ENCODE results near the gene ZNF639.

DNA sequence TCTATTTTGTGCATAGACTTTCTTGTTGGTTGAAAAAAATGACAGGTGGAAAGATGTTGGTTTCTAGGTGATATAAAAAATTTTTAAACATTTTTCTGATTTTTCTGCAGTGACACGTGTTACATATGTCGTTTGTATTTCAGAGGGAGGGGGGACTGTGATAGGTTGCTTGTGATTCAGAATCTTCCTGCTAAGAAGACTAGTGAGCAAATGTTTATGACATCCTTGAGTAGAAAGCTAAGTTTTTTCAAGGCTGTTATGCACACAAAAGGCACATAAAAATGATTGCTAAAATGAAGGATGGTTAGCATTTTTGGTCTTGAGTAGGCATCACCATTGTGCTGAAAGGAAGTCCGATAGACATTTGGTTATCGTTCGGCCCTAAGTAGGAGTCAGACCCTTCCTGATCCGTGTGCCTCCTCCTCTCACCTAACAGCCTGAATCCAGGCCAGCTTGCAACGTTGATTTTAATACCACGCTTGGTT is 1.5 kb downstream of the ZNF639 start:
- TF ChIP-seq, protein P1, sequence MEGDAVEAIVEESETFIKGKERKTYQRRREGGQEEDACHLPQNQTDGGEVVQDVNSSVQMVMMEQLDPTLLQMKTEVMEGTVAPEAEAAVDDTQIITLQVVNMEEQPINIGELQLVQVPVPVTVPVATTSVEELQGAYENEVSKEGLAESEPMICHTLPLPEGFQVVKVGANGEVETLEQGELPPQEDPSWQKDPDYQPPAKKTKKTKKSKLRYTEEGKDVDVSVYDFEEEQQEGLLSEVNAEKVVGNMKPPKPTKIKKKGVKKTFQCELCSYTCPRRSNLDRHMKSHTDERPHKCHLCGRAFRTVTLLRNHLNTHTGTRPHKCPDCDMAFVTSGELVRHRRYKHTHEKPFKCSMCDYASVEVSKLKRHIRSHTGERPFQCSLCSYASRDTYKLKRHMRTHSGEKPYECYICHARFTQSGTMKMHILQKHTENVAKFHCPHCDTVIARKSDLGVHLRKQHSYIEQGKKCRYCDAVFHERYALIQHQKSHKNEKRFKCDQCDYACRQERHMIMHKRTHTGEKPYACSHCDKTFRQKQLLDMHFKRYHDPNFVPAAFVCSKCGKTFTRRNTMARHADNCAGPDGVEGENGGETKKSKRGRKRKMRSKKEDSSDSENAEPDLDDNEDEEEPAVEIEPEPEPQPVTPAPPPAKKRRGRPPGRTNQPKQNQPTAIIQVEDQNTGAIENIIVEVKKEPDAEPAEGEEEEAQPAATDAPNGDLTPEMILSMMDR (optimal IDR thresholded peaks at IDR 0.05 in 1 of 3, IDR thresholded peaks at IDR 0.05 in 1 of 3, conservative IDR thresholded peaks at IDR 0.05 in 1 of 3; ENCODE audit: extremely low read depth in 1 of 3, insufficient read depth in 2 of 3, low read length in 3 of 3): no peak
- TF ChIP-seq EZH2 (IDR thresholded peaks at IDR 0.05; ENCODE audit: low read length): no peak
